Activated T-helper 9 cell treated with anti-CD3 and anti-CD28 coated beads, Interleukin-2, amount 50 U/mL, for 16 hours (primary cell): Measurements from ENCODE around the gene LLGL2.

Source experiments
- DNase-seq: peaks from one replicate; pipeline ENCODE4 v3.0.0-alpha.2; 2020; ENCODE audit warnings: low read depth

LLGL2 gene

GRCh38 chr17:75523647-75524046 lies 1.9 kb upstream of the LLGL2 start:
- no peak for DNase-seq

DNA sequence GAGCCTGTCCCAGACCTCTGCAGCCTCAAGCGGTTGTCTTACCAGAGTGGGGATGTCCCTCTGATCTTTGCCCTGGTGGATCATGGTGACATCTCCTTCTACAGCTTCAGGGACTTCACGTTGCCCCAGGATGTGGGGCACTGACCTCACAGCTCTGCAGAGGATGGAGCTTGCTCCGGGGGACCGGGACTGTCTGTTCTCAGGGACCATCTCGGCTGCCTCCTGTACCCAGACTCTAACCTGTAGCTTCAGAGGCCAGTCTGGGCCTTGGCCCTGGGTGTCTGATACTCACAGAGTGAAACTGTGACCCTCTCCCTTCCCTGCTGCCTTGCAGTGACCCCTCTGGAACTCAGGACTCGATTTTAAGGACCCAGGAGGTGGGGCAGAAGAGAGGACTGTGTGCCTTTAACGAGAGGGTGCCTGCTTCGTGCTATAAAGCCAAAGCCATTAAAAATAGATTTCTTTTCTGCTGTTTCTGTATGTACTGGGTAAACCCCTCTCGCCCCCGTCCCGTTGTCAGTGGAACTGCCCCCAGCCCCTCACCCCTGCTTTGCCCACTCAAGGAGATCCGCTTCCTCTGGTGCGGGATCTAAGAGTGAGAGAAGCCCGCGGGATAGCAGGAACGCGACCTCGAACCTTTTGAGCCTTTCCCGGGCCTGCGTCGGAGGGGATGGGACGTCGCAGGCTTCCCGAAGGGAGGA lies 1.1 kb upstream of the LLGL2 start:
- DNase-seq, result no peak

- no peak for DNase-seq
Measured at GRCh38 chr17:75525806-75526554, 483 bp downstream of the LLGL2 start.

DNA sequence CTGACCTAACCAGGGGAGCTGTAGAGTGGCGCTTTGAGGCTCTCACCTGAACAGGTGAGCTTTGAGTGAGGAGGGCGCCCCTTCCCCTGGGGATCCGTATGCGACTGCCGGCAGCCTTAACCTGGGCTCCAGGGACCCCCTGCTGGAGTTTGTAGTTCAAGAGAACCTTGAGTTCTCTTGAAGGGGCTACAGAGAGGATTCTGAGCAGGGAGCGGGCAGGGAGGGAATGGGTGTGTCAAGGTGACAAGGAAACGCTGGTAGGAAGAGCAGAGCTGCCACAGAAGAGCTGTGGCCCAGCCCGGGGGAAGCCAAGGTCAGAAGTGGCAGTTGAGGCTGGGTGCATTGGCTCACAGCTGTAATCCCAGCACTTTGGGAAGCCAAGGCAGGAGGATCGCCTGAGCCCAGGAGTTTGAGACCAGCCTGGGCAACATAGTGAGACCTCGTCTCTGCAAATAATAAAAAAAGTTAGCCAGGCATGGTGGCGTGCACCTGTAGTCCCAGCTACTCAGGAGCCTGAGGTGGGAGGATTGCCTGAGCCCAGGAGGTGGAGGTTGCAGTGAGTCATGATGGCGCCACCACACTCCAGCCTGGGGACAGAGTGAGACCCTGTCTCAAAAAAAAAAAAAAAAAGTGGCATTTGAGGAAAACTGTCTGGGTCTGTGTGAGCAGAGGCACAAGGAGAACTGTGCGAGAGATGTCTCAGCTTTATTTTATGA lies 1.2 kb downstream of the LLGL2 start:
- DNase-seq, result no peak

GRCh38 chr17:75530837-75531720 lies 5.6 kb downstream of the LLGL2 start:
- DNase-seq, result no peak

GRCh38 chr17:75531721-75532072 lies 6.2 kb downstream of the LLGL2 start:
- no peak for DNase-seq

DNA sequence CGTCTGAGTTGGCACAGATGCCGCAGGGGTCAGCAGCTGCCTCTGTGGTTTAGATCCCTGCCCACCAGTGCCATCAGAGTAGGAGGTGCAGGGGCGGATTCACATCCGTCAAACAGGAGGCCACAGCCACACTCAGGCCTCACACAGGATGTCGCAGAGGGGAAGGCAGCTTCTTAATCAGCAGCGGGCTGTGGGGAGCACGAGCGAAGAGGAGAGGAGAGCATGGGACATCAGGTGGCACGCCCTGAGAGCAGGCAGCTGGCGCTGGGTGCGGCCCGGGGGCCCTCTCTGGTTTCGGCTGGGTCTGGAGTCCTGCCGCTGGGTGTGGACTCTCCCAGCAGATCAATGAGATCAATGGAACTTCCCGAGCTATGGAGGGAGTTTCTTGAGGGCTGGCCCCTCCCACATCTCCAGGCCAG lies 9.6 kb downstream of the LLGL2 start:
- peak; percentile 16 for DNase-seq

GRCh38 chr17:75535871-75536270 lies 10.4 kb downstream of the LLGL2 start:
- no peak for DNase-seq

DNA sequence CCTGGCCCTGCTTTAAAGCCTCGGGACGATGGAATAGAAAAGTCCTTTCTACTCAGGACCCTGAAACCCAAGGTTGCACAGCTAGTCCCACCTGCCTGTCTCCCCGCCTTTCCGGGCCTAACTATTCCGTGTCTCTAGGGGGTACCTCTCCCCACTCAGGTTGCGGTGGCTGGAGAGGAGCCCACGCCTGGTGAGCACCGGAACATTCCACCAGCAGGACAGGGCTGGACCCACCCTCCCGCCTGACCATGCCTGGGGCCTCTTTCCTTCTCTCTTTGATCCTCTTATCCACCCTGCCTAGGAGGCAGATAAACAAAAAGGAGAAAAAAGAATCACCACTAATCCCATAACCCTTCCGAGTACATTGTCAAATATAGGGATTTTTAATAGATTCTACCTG lies 10.9 kb downstream of the LLGL2 start:
- no peak for DNase-seq

GRCh38 chr17:75539967-75540729 lies 14.7 kb downstream of the LLGL2 start:
- no peak for DNase-seq

GRCh38 chr17:75540923-75541503 lies 15.5 kb downstream of the LLGL2 start:
- no peak for DNase-seq

- no peak for DNase-seq
Measured at GRCh38 chr17:75542229-75542628, 16.7 kb downstream of the LLGL2 start.

DNA sequence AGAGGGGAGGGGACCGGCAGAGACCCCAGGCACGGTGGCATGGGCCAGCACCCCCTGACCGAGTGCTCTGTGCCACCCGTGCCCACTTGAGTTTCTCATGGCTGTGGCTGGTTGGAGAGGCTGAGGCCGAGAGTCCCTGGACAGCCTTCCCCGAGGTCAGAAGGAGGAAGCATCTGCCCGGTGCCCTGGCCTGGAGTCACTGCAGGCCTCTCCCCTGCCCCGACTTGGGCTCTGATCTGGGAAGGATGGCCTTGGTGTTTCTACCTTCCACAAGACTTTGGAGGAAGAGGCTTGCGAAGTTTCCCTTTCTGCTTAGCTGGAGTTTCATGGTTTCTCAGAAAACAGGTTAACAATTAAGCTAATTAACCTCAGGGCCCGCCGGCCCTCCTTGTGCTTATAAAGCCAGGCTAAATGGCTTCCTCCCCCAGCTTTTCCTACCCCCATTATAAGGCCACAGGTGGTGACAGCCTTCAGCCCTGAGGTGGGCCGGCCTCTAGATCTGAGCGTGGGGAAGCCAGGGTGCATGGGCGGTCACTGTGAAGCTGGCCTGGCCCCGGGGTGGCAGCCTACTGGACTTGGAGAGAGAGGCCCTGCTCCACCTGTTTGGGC lies 17.3 kb downstream of the LLGL2 start:
- no peak for DNase-seq

DNA sequence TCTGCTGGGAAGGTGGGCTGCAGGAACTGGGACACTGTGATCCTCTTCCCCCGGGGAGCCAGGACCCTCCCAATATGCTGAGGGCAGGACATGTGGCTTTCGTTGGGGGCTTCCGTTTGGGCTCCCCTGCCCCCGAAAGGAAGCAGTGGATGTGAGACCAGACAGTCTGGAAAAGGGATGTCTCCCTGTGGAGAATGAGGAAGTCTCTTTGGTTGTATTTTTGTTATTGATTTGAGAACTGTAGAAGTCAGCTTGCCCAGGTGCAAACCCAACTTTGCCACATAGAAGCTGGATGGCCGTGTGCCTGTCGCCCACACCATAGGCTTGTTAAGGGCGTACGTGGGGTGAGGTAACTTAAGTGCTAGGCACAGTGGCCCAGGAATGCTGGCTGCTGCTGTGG lies 18.8 kb downstream of the LLGL2 start:
- DNase-seq, result no peak

DNA sequence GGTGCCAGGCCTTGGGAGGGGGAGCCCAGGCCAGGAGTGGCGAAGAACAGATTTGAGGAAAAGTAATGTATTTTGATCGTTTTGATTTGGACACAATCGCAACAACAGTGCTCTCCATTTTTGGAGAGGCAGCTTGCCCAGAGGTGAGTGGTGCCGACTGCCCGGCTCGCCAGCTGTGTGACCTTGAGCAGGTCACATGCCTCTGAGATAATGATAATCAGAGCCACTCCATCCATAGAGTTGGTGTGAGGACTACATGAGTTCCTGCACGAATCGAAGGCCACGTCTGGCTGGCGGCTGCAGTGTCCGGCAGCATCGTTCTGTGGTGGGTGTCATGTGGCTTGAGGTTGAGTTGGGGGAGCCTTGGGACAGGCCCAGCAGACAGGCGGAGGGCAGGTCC lies 20.7 kb downstream of the LLGL2 start:
- DNase-seq, result no peak

DNA sequence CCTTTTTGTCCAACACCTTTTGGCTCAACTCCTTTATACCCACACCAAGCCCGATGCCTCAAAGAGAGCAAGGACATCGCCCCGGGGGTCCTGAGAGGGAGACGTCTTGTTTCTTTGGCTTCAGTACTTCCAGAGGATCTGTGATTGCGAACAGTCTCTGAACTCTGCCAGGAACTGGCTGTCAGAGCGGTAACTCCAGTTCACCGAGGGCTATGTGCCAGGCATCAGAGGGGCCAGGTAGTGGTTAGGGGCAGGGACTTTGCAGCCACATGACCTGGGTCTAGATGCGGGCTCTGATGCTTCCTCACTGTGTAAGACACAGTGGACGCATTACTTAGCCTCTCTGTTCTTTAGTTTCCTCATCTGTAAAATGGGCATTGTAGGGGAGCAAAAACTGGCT lies 21.6 kb downstream of the LLGL2 start:
- no peak for DNase-seq

- DNase-seq, result no peak
Measured at GRCh38 chr17:75548813-75549212, 23.3 kb downstream of the LLGL2 start.

DNA sequence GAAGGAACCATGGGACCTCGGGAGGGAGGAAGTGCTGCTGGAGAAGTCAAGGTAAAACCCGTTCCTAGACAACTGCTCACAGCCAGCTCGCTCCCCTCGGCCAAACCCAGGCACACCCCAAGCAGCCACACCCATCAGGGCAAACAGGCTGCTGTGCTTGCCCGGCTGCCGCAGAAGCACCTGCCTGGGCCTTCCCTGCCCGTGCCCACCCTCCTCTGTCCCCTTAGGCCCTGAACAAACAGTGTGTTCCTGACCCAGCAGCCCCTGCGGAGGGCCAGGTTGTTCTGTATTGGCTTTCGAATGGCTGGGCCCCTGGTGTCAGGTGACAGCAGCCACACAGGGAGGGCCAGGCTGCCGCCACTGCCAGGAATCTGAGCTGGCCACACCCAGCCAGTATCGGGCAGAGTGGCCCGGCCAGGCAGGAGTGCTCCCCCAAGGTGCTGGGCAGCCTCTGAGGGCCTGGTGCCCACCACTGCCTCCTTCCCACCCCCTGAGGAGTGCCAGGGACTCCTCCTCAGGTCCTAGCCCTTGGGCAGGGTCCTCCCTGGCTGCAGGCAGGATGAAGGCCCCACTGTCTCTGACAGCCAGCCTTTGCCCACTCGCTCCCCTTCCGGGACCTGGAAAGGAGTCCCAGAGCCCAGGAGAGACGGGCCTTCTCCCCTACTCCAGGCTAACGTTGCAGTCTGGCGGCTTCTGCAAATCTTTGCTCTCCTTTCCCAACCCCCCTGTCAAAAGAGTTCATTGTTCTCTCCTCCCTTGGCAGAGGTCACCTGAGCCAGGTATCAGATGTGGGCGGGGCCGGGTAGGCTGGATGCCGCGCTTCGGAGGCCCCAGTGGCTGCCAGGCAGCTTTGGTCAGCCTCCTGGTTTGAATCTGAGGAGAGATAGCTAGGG lies 24.0 kb downstream of the LLGL2 start:
- no peak for DNase-seq

GRCh38 chr17:75550139-75550465 lies 24.6 kb downstream of the LLGL2 start:
- no peak for DNase-seq

- DNase-seq, result no peak
Measured at GRCh38 chr17:75551266-75551665, 25.8 kb downstream of the LLGL2 start.
